ENCODE data around the gene MTERF2.

Gene MTERF2

DNA sequence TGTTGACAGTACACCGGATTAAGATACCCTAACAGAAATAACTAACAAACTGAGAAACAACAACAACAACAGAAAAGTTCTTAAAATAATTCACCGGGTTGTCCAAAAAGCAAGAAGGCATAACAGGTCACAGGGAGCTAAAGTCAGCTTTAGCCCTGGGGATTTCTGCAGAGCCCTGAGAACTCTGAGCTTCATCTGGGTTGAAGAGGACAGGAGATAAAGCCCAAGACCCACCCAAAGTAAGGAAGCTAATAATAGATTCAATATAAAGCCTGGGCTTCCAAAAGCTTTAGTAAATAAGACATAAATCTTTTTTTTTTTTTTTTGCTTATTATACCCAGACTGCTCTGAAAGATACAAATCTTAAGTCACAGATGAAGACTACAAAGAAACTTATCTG lies 44.1 kb upstream of the MTERF2 start:
- no peak overlapping the region for H3K27ac ChIP-seq (replicated peaks)
- no peak for DNase-seq (ENCODE audit: low read depth in 1 of 2, low spot score in 1 of 2)
- H3K4me3 ChIP-seq (replicated peaks; ENCODE audit: insufficient read depth, low read length), result no peak overlapping the region
- TF ChIP-seq, protein P1, sequence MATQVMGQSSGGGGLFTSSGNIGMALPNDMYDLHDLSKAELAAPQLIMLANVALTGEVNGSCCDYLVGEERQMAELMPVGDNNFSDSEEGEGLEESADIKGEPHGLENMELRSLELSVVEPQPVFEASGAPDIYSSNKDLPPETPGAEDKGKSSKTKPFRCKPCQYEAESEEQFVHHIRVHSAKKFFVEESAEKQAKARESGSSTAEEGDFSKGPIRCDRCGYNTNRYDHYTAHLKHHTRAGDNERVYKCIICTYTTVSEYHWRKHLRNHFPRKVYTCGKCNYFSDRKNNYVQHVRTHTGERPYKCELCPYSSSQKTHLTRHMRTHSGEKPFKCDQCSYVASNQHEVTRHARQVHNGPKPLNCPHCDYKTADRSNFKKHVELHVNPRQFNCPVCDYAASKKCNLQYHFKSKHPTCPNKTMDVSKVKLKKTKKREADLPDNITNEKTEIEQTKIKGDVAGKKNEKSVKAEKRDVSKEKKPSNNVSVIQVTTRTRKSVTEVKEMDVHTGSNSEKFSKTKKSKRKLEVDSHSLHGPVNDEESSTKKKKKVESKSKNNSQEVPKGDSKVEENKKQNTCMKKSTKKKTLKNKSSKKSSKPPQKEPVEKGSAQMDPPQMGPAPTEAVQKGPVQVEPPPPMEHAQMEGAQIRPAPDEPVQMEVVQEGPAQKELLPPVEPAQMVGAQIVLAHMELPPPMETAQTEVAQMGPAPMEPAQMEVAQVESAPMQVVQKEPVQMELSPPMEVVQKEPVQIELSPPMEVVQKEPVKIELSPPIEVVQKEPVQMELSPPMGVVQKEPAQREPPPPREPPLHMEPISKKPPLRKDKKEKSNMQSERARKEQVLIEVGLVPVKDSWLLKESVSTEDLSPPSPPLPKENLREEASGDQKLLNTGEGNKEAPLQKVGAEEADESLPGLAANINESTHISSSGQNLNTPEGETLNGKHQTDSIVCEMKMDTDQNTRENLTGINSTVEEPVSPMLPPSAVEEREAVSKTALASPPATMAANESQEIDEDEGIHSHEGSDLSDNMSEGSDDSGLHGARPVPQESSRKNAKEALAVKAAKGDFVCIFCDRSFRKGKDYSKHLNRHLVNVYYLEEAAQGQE (IDR thresholded peaks at IDR 0.05; ENCODE audit: insufficient replicate concordance, low read depth), result no peak
- TF ChIP-seq, protein P2, sequence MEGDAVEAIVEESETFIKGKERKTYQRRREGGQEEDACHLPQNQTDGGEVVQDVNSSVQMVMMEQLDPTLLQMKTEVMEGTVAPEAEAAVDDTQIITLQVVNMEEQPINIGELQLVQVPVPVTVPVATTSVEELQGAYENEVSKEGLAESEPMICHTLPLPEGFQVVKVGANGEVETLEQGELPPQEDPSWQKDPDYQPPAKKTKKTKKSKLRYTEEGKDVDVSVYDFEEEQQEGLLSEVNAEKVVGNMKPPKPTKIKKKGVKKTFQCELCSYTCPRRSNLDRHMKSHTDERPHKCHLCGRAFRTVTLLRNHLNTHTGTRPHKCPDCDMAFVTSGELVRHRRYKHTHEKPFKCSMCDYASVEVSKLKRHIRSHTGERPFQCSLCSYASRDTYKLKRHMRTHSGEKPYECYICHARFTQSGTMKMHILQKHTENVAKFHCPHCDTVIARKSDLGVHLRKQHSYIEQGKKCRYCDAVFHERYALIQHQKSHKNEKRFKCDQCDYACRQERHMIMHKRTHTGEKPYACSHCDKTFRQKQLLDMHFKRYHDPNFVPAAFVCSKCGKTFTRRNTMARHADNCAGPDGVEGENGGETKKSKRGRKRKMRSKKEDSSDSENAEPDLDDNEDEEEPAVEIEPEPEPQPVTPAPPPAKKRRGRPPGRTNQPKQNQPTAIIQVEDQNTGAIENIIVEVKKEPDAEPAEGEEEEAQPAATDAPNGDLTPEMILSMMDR (IDR thresholded peaks at IDR 0.05; ENCODE audit: insufficient read depth, low read length), result no peak
- TF ChIP-seq POLR2AphosphoS5 (IDR thresholded peaks at IDR 0.05; ENCODE audit: low read depth) (no peak), GABPA (IDR thresholded peaks at IDR 0.05; ENCODE audit: low read depth) (no peak), SPI1 (IDR thresholded peaks at IDR 0.05; ENCODE audit: borderline replicate concordance, low read depth) (no peak)
- H3K27me3 ChIP-seq (ENCODE audit: insufficient read depth, poor library complexity, severe bottlenecking), result no peaks in the 10 kb centered on the region

DNA sequence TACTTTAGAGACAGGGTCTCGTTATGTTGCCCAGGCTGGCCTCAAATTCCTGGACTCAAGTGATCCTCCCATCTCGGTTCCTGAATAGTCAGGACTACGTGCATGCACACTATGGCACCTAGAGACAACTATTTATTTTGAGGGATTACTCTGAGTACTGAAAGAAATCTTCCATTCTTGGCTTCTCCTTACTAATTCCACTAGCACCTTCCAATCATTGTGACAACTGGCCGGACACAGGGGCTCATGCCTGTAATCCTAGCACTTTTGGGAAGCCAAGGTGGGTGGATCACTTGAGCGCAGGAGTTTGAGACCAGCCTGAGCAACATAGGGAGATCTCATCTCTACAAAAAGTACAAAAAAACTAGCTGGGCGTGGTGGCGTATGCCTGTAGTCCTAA lies 42.1 kb upstream of the MTERF2 start:
- no peak overlapping the region for H3K27ac ChIP-seq (replicated peaks)
- no peak overlapping the region for H3K4me3 ChIP-seq (replicated peaks; ENCODE audit: insufficient read depth, low read length)
- TF ChIP-seq, protein P2 (IDR thresholded peaks at IDR 0.05; ENCODE audit: insufficient read depth, low read length), result no peak
- TF ChIP-seq POLR2AphosphoS5 (IDR thresholded peaks at IDR 0.05; ENCODE audit: low read depth) (no peak), SPI1 (IDR thresholded peaks at IDR 0.05; ENCODE audit: borderline replicate concordance, low read depth) (no peak), GABPA (IDR thresholded peaks at IDR 0.05; ENCODE audit: low read depth) (no peak)
- TF ChIP-seq, protein P1 (IDR thresholded peaks at IDR 0.05; ENCODE audit: insufficient replicate concordance, low read depth), result no peak
- no peaks in the 10 kb centered on the region for H3K27me3 ChIP-seq (ENCODE audit: insufficient read depth, poor library complexity, severe bottlenecking)
- no peak for DNase-seq (ENCODE audit: low read depth in 1 of 2, low spot score in 1 of 2)

GRCh38 chr12:107027636-107028053 lies 40.7 kb upstream of the MTERF2 start:
- Histone ChIP-seq H3K27ac (replicated peaks) (no peak overlapping the region), H3K4me3 (replicated peaks; ENCODE audit: insufficient read depth, low read length) (no peak overlapping the region), H3K27me3 (ENCODE audit: insufficient read depth, poor library complexity, severe bottlenecking) (no peaks in the 10 kb centered on the region)
- TF ChIP-seq, protein P1 (IDR thresholded peaks at IDR 0.05; ENCODE audit: insufficient replicate concordance, low read depth), result no peak
- TF ChIP-seq POLR2AphosphoS5 (IDR thresholded peaks at IDR 0.05; ENCODE audit: low read depth) (no peak), GABPA (IDR thresholded peaks at IDR 0.05; ENCODE audit: low read depth) (no peak), SPI1 (IDR thresholded peaks at IDR 0.05; ENCODE audit: borderline replicate concordance, low read depth) (no peak)
- TF ChIP-seq, protein P2 (IDR thresholded peaks at IDR 0.05; ENCODE audit: insufficient read depth, low read length), result no peak
- no peak for DNase-seq (ENCODE audit: low read depth in 1 of 2, low spot score in 1 of 2)
